HCT116 (cell line): ENCODE measurements around the gene EIF3B. TPM values are rescaled to one million over a fixed set of nuclear protein-coding genes. Genes with fewer than 3 reads are reported as not detected.

ENCODE experiments used
- ATAC-seq: fragments of 200-7000 bp; cut with Tn5 transposase; 2 replicates; pipeline ENCODE4 v1.9.1; 2020; ENCODE audit warnings: mild to moderate bottlenecking, moderate library complexity
- BruUV-seq: library from RNA; stranded (reverse); fragments of 400-500 nt; replicated peaks from 2 replicates; lab custom pipeline; 2021; lab: Mats Ljungman, UMichigan
- CTCF ChIA-PET: fragments of 300-600 bp; sonication (Branson Sonifier 250); formaldehyde crosslinking; loops from one replicate; lab custom pipeline; 2021; ENCODE audit warnings: antibody characterized with exemption; lab: Charles Lee
- POLR2A ChIA-PET: fragments of 300-600, 350-600 bp; sonication (Branson Sonifier 250); formaldehyde crosslinking; loops from one replicate; lab custom pipeline; 2021; ENCODE audit warnings: antibody characterized with exemption; lab: Charles Lee
- RAD21 ChIA-PET, 2 experiments: fragments of 300-600 bp; sonication (Branson Sonifier 250); formaldehyde crosslinking; loops; one replicate each; lab custom pipeline; 2023; ENCODE audit warnings: low total read pairs in 2 of 2; ENCODE audit not compliant: uncharacterized antibody in 2 of 2, unreplicated experiment in 2 of 2, low non-redundant PET in 1 of 2; lab: Charles Lee
- DNase-seq: peaks from one replicate; pipeline ENCODE4 v3.0.0-alpha.2; 2010; ENCODE audit warnings: low read depth, low spot score
- H2AFZ ChIP-seq: fragments of 200-600 bp; shearing (Covaris generic), sonication (generic); 2 replicates; pipeline ENCODE4 v1.6.1; 2017; ENCODE audit warnings: low read depth, mixed run types, mixed read lengths, antibody characterized with exemption, low read length; ENCODE audit not compliant: poor library complexity, severe bottlenecking
- H3K27ac ChIP-seq: 2 replicates; pipeline ENCODE4 v1.5.1; 2012; ENCODE audit warnings: low read depth, low read length
- H3K27me3 ChIP-seq: fragments of 200-600 bp; sonication (generic); 2 replicates; pipeline ENCODE4 v1.6.1; 2016; ENCODE audit warnings: mixed run types, low read length, mixed read lengths; ENCODE audit not compliant: insufficient read depth
- H3K36me3 ChIP-seq, 2 experiments: fragments of 200-500 bp in 1 of 2; fragments of 200-600 bp in 1 of 2; sonication (Bioruptor generic) in 1 of 2; sonication (generic) in 1 of 2; 2 replicates each; pipeline versions ENCODE4 v1.5.1 to v1.6.1; 2014 to 2016; ENCODE audit warnings: low read length in 2 of 2, inconsistent platforms in 1 of 2, mixed read lengths in 1 of 2, mixed run types in 1 of 2; ENCODE audit not compliant: insufficient read depth in 2 of 2, control insufficient read depth in 1 of 2
- H3K4me1 ChIP-seq, 2 experiments: fragments of 200-600 bp in 1 of 2; sonication (generic) in 1 of 2; 2 replicates each; pipeline versions ENCODE4 v1.5.1 to v1.6.1; 2012 to 2017; ENCODE audit warnings: low read length in 2 of 2, inconsistent platforms in 1 of 2, mild to moderate bottlenecking in 1 of 2, mixed read lengths in 1 of 2, mixed run types in 1 of 2, moderate library complexity in 1 of 2; ENCODE audit not compliant: insufficient read depth in 2 of 2, control insufficient read depth in 1 of 2
- H3K4me2 ChIP-seq: fragments of 200-600 bp; sonication (generic); 2 replicates; pipeline ENCODE4 v1.6.1; 2017; ENCODE audit warnings: mixed run types, low read length, mixed read lengths
- H3K4me3 ChIP-seq, 2 experiments: fragments of 200-600 bp in 1 of 2; sonication (generic) in 1 of 2; replicated peaks in 1 of 2; 2 replicates each; pipeline ENCODE4 v1.5.1; 2011 to 2016; ENCODE audit warnings: low read length in 2 of 2, control low read depth in 1 of 2, low read depth in 1 of 2, mild to moderate bottlenecking in 1 of 2, mixed read lengths in 1 of 2, mixed run types in 1 of 2
- H3K79me2 ChIP-seq: fragments of 200-600 bp; sonication (generic); 2 replicates; pipeline ENCODE4 v1.6.1; 2017; ENCODE audit warnings: mild to moderate bottlenecking, mixed run types, low read length, moderate library complexity, mixed read lengths; ENCODE audit not compliant: insufficient read depth
- H3K9ac ChIP-seq: fragments of 200-600 bp; sonication (generic); 2 replicates; pipeline ENCODE4 v1.6.1; 2016; ENCODE audit warnings: low read length, mixed read lengths
- H3K9me2 ChIP-seq: fragments of 200-600 bp; sonication (generic), shearing (Covaris generic); 2 replicates; pipeline ENCODE4 v1.6.1; 2017; ENCODE audit warnings: mixed run types, mild to moderate bottlenecking, moderate library complexity; ENCODE audit not compliant: insufficient read depth
- H3K9me3 ChIP-seq, 2 experiments: fragments of 200-500 bp in 1 of 2; fragments of 200-600 bp in 1 of 2; sonication (Bioruptor generic) in 1 of 2; sonication (generic) in 1 of 2; 2 replicates each; pipeline ENCODE4 v1.6.1; 2014 to 2017; ENCODE audit warnings: low read length in 2 of 2, mixed read lengths in 2 of 2, inconsistent platforms in 1 of 2, low read depth in 1 of 2, mild to moderate bottlenecking in 1 of 2, mixed run types in 1 of 2, moderate library complexity in 1 of 2; ENCODE audit not compliant: control insufficient read depth in 1 of 2, insufficient read depth in 1 of 2
- H4K20me1 ChIP-seq: fragments of 200-600 bp; sonication (generic), shearing (Covaris generic); 2 replicates; pipeline ENCODE4 v1.6.1; 2017; ENCODE audit warnings: mixed run types, mild to moderate bottlenecking, moderate library complexity; ENCODE audit not compliant: insufficient read depth
- ATF3 ChIP-seq: IDR thresholded peaks from 2 replicates; pipeline ENCODE4 v1.6.1; 2012
- CEBPB ChIP-seq: IDR thresholded peaks from 2 replicates; pipeline ENCODE4 v1.6.1; 2012; ENCODE audit warnings: low read depth
- ELF1 ChIP-seq: IDR thresholded peaks from 2 replicates; pipeline ENCODE4 v1.6.1; 2012; ENCODE audit warnings: low read depth, borderline replicate concordance
- EZH2 ChIP-seq: fragments of 200-600 bp; sonication (generic); IDR thresholded peaks from 2 replicates; pipeline ENCODE4 v1.6.1; 2017; ENCODE audit warnings: antibody characterized with exemption, mixed run types
- EZH2phosphoT487 ChIP-seq: fragments of 200-600 bp; IDR thresholded peaks from 2 replicates; pipeline ENCODE4 v1.6.1; 2018; ENCODE audit warnings: antibody characterized with exemption, borderline replicate concordance
- FOSL1 ChIP-seq: IDR thresholded peaks from 2 replicates; pipeline ENCODE4 v1.6.1; 2012; ENCODE audit warnings: low read depth
- JUND ChIP-seq: IDR thresholded peaks from 2 replicates; pipeline ENCODE4 v1.6.1; 2012
- MAX ChIP-seq: IDR thresholded peaks from 2 replicates; pipeline ENCODE4 v1.6.1; 2012
- RAD21 ChIP-seq: IDR thresholded peaks from 2 replicates; pipeline ENCODE4 v1.6.1; 2012; ENCODE audit warnings: low read depth, mild to moderate bottlenecking
- SP1 ChIP-seq: IDR thresholded peaks from 2 replicates; pipeline ENCODE4 v1.6.1; 2012; ENCODE audit warnings: low read depth
- TCF7L2 ChIP-seq: IDR thresholded peaks from 2 replicates; pipeline ENCODE4 v1.7.0; 2011; ENCODE audit warnings: borderline replicate concordance, inconsistent platforms; ENCODE audit not compliant: insufficient read depth, insufficient read length; ENCODE audit errors: extremely low read depth
- YY1 ChIP-seq: IDR thresholded peaks from 2 replicates; pipeline ENCODE4 v1.6.1; 2011; ENCODE audit warnings: low read length, low read depth, moderate library complexity, mild to moderate bottlenecking; ENCODE audit not compliant: insufficient replicate concordance; ENCODE audit errors: extremely low read depth
- ZBTB33 ChIP-seq: IDR thresholded peaks from 2 replicates; pipeline ENCODE4 v1.6.1; 2011; ENCODE audit warnings: mild to moderate bottlenecking, low read length, moderate library complexity; ENCODE audit not compliant: insufficient replicate concordance; ENCODE audit errors: extremely low read depth
- ZFX ChIP-seq: fragments of 450-650 bp; IDR thresholded peaks from 2 replicates; pipeline ENCODE4 v1.6.1; 2017
- ZNF274 ChIP-seq: fragments of 200-500 bp; sonication (Bioruptor generic); IDR thresholded peaks from 2 replicates; pipeline ENCODE4 v1.6.1; 2014; ENCODE audit warnings: mild to moderate bottlenecking, low read depth, low read length, inconsistent platforms
- intact Hi-C: fragments of 100-400 bp; cut with micrococcal nuclease; formaldehyde crosslinking; loops from 2 replicates; pipeline ENCODE4 v1.10.0; 2022
- total RNA-seq: library from RNA; stranded (reverse); gene quantifications from one replicate; pipeline ENCODE4 v1.2.1, GENCODE V29; 2021; ENCODE audit not compliant: unreplicated experiment

Gene EIF3B
- total RNA-seq, 1 experiment from 2014 or later = 324 TPM

GRCh38 chr7:2353113-2353935 lies 1.3 kb upstream of the EIF3B start:
- peak overlapping the region; percentile 97 for H3K9ac ChIP-seq
- H3K4me2 ChIP-seq = peak overlapping the region; percentile 86
- intact Hi-C loops = no loop called here
- H2AFZ ChIP-seq = no peak overlapping the region
- RAD21 ChIA-PET = interaction anchor here in 1 of 2 experiments (0.8 kb wide), 1 partner anchor 116 kb away, joined by 4 read pairs; no protein-coding TSS in a partner anchor
- TSS peak; percentile 91 for BruUV-seq
- peaks cover 40% of the 10 kb centered on the region for H3K79me2 ChIP-seq
- peak overlapping the region; percentile 78 for H3K27ac ChIP-seq
- TF ChIP-seq MAX (no peak), FOSL1 (no peak), ELF1 (no peak), ZBTB33 (no peak), EZH2phosphoT487 (no peak), CEBPB (no peak), YY1 (no peak), JUND (no peak), SP1 (no peak), ZNF274 (no peak), EZH2 (no peak), ZFX (no peak), TCF7L2 (no peak), ATF3 (no peak), RAD21 (no peak)
- H3K27me3 ChIP-seq = no peaks in the 10 kb centered on the region
- no peaks in the 10 kb centered on the region for H3K9me2 ChIP-seq
- DNase-seq (no peak), ATAC-seq (peak; percentile 27)
- no peaks in the 10 kb centered on the region for H3K9me3 ChIP-seq
- CTCF ChIA-PET = no interaction called here
- peaks cover 6 to 33% of the 10 kb centered on the region in 2 experiments for H3K4me1 ChIP-seq
- POLR2A ChIA-PET = interaction anchor here (0.6 to 1.4 kb wide), 6 partner anchors 16 to 357 kb away, joined by 3 to 6 read pairs (median 4); no protein-coding TSS in a partner anchor
- H4K20me1 ChIP-seq = peaks cover 25% of the 10 kb centered on the region; the same call in 1 of the 2 replicates
- H3K4me3 ChIP-seq = peak overlapping the region; percentile 98 to 99
- peaks cover 5 to 19% of the 10 kb centered on the region in 2 experiments for H3K36me3 ChIP-seq
